Measurements from ENCODE around the gene ITSN1.

The ITSN1 gene

GRCh38 chr21:33654412-33654811 lies 12.1 kb downstream of the ITSN1 start:
- FAIRE-seq: no peak

GRCh38 chr21:33655588-33656221 lies 13.4 kb downstream of the ITSN1 start:
- TF ChIP-seq CTCF (IDR thresholded peaks at IDR 0.05; ENCODE audit: insufficient read depth, missing control alignments): no peak
- DNase-seq (ENCODE audit: insufficient read length, low spot score): no peak
- FAIRE-seq: no peak

More at GRCh38 chr21:33654412-33654811, 12.1 kb downstream of the ITSN1 start:
- no peak for TF ChIP-seq CTCF (IDR thresholded peaks at IDR 0.05; ENCODE audit: insufficient read depth, missing control alignments)
- DNase-seq (ENCODE audit: insufficient read length, low spot score): no peak

DNA sequence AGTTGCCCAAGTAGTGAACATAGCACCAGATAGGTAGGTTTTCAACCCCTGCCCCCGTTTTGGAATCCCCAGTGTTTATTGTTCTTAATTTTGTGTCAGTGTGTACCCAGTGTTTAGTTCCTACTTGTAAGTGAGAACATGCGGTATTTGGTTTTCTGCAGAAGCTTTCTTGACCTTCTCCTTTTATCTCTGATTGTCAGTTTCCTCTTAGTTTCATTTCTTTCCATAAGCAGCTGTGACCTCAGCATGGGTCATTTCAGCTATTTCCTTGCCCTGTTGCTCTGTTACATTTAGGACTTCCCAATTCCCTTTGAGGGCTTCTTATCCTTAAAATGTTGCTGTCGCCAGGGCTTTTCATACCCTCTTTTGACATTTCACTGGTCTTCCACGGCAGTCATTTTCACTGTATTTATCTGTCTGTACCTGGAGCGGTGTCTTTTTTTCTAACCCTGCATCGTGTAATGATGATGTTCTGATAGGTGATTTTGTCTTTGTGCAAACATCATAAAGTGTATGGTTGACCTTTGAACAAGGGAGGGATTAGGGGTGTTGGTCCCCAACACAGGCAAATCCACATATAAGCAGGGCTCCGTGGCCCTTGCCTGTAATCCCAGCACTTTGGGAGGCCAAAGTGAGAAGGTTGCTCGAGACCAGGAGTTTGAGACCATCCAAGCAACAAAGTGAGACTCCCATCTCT lies 15.0 kb downstream of the ITSN1 start:
- FAIRE-seq: no peak
- no peak for DNase-seq (ENCODE audit: insufficient read length, low spot score)
- no peak for TF ChIP-seq CTCF (IDR thresholded peaks at IDR 0.05; ENCODE audit: insufficient read depth, missing control alignments)

GRCh38 chr21:33658919-33659567 lies 16.7 kb downstream of the ITSN1 start:
- FAIRE-seq: no peak
- DNase-seq (ENCODE audit: insufficient read length, low spot score): no peak
- no peak for TF ChIP-seq CTCF (IDR thresholded peaks at IDR 0.05; ENCODE audit: insufficient read depth, missing control alignments)

DNA sequence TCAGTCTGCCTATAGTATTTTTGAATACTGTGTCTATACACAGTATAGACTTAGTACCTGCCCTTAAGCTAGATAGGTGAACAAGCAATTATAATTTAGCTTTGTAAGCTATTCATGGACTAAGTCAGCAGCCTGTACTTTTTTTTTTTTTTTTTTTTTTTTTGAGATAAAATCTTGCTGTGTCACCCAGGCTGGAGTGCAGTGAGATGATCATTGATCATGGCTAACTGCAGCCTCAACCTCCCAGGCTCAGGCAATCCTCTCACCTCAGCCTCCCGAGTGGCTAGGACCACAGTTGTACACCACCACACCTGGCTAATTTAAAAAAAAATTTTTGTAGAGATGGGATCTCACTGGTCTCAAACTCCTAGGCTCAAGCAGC lies 17.3 kb downstream of the ITSN1 start:
- no peak for DNase-seq (ENCODE audit: insufficient read length, low spot score)
- no peak for FAIRE-seq
- TF ChIP-seq CTCF (IDR thresholded peaks at IDR 0.05; ENCODE audit: insufficient read depth, missing control alignments): no peak

- no peak for FAIRE-seq
- DNase-seq (ENCODE audit: insufficient read length, low spot score): no peak
- no peak for TF ChIP-seq CTCF (IDR thresholded peaks at IDR 0.05; ENCODE audit: insufficient read depth, missing control alignments)
Observed at GRCh38 chr21:33660406-33660805, 18.1 kb downstream of the ITSN1 start.

- no peak for TF ChIP-seq CTCF (IDR thresholded peaks at IDR 0.05; ENCODE audit: insufficient read depth, missing control alignments)
- DNase-seq (ENCODE audit: insufficient read length, low spot score) (no peak), FAIRE-seq (no peak)
Observed at GRCh38 chr21:33661146-33661545, 18.8 kb downstream of the ITSN1 start.

All from D721Med (cell line).